Lung (tissue), 12 donors: ENCODE data around the gene DPP8. TPM values are rescaled to one million over a fixed set of nuclear protein-coding genes. Genes with fewer than 3 reads are reported as not detected.

Experiments used
- ATAC-seq: fragments of 200-7000 bp; cut with Tn5 transposase; one replicate; pipeline ENCODE4 v1.9.1; 2020; ENCODE audit warnings: moderate number of reproducible peaks; ENCODE audit not compliant: insufficient read depth, low FRiP score
- DNase-seq, 3 donors: peaks; one replicate each; pipeline ENCODE4 v3.0.0-alpha.2; 2013 to 2017
- H3K27ac ChIP-seq, 2 donors: one replicate each; pipeline ENCODE4 v1.5.1; 2013; ENCODE audit warnings: mild to moderate bottlenecking in 2 of 2, moderate library complexity in 2 of 2, control low read depth in 1 of 2, inconsistent platforms in 1 of 2, low read depth in 1 of 2, low read length in 1 of 2
- H3K27me3 ChIP-seq, 3 donors: one replicate each; pipeline ENCODE4 v1.5.1; 2013; ENCODE audit warnings: low read length in 2 of 3; ENCODE audit not compliant: control insufficient read depth in 3 of 3, insufficient read depth in 3 of 3
- H3K36me3 ChIP-seq, 4 donors: one replicate each; pipeline ENCODE4 v1.5.1; 2013; ENCODE audit warnings: low read length in 4 of 4, mild to moderate bottlenecking in 1 of 4, moderate library complexity in 1 of 4; ENCODE audit not compliant: control insufficient read depth in 4 of 4, insufficient read depth in 4 of 4
- H3K4me1 ChIP-seq, 5 donors: one replicate each; pipeline ENCODE4 v1.5.1; 2013; ENCODE audit warnings: low read length in 5 of 5, mild to moderate bottlenecking in 2 of 5, moderate library complexity in 1 of 5; ENCODE audit not compliant: control insufficient read depth in 5 of 5, insufficient read depth in 5 of 5
- H3K4me3 ChIP-seq: one replicate; pipeline ENCODE4 v1.5.1; 2013; ENCODE audit warnings: mild to moderate bottlenecking, control low read depth, moderate library complexity
- H3K9ac ChIP-seq, 2 donors: one replicate each; pipeline ENCODE4 v1.5.1; 2013; ENCODE audit warnings: low read length in 2 of 2, control low read depth in 1 of 2; ENCODE audit not compliant: insufficient read depth in 1 of 2
- H3K9me3 ChIP-seq, 4 donors: one replicate each; pipeline ENCODE4 v1.5.1; 2013; ENCODE audit warnings: low read length in 3 of 4, mild to moderate bottlenecking in 1 of 4, moderate library complexity in 1 of 4; ENCODE audit not compliant: control insufficient read depth in 4 of 4, insufficient read depth in 3 of 4
- WGBS, 2 donors: extraction: QIAGEN DNeasy Blood & Tissue Kit; methylation state at CpG; one replicate each; pipeline ENCODE4 v1.1.7; 2013; 5-methylcytosine and 5-hydroxymethylcytosine counted together
- polyA plus RNA-seq, 2 donors: library from polyadenylated mRNA; stranded (reverse); fragments of 200-250 nt; gene quantifications; one replicate each; pipeline ENCODE4 v1.2.1, GENCODE V29; 2013
- total RNA-seq, 2 donors: library from RNA; depleted of rRNA in 1 of 2; stranded (reverse); fragments of >200 nt in 1 of 2; gene quantifications; one replicate each; pipeline ENCODE4 v1.2.1, GENCODE V29; 2014 to 2021
- TF ChIP-seq, protein P1 (sequence below): IDR thresholded peaks from 2 replicates; pipeline ENCODE4 v1.5.1; 2012; ENCODE audit warnings: mild to moderate bottlenecking; ENCODE audit errors: control extremely low read depth, extremely low read depth
- donor health status: control.
- donor health status: control.
- donor health status: Bipolar disorder and iron deficiency.
- donor health status: healthy.
- donor health status: DM: yes; HTN: yes; CAD: no.

The DPP8 gene
- total and polyA plus RNA-seq, 4 donors, result 7.6 to 51.4 (median 24.6) TPM

- Histone ChIP-seq H3K9ac (no peak overlapping the region), H3K4me3 (no peak overlapping the region), H3K27me3 (no peaks in the 10 kb centered on the region), H3K9me3 (no peaks in the 10 kb centered on the region), H3K4me1 (peaks cover 0 to 16% (median 7%) of the 10 kb centered on the region in 5 donors), H3K27ac (no peak overlapping the region), H3K36me3 (peaks cover 0 to 12% (median 2%) of the 10 kb centered on the region in 4 donors)
- WGBS, 2 donors, result 87 to 95% methylated on average over 4 of the region's 4 CpGs
- TF ChIP-seq, protein P1, sequence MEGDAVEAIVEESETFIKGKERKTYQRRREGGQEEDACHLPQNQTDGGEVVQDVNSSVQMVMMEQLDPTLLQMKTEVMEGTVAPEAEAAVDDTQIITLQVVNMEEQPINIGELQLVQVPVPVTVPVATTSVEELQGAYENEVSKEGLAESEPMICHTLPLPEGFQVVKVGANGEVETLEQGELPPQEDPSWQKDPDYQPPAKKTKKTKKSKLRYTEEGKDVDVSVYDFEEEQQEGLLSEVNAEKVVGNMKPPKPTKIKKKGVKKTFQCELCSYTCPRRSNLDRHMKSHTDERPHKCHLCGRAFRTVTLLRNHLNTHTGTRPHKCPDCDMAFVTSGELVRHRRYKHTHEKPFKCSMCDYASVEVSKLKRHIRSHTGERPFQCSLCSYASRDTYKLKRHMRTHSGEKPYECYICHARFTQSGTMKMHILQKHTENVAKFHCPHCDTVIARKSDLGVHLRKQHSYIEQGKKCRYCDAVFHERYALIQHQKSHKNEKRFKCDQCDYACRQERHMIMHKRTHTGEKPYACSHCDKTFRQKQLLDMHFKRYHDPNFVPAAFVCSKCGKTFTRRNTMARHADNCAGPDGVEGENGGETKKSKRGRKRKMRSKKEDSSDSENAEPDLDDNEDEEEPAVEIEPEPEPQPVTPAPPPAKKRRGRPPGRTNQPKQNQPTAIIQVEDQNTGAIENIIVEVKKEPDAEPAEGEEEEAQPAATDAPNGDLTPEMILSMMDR, result no peak
- ATAC-seq (no peak), DNase-seq (no peak)
Observed at GRCh38 chr15:65402961-65403360, 114.5 kb downstream of the DPP8 start.

DNA sequence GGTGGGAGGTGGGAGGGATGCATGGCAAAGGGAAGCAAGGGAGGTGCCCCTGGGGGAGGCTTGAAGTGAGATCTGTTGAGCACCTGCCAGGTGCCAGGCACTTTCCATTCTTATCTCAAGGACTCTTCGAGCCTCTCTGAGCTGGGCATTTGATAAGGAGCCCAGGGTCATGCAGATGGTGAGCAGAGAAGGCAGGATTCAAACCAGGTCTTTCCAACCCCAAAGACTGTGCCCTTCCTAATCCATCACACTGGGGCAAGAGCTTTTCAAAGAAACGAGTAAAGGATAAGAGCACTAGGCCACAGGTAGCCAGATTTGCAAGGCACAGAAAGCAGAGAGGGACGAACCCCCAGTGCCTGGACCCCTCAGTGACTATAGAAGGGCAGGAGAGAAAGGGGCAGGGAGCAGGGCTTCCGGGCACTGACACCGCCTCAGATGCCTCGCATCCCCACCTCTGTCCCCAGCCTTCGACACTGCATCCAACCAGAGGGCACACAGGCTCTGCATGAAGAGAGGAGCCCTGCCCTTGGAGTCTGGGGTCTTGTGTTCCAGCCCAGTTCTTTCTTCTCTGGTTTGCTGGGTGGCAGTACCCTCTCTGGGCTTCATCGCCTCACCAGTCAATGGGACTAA lies 115.8 kb downstream of the DPP8 start:
- DNase-seq, result no peak
- Histone ChIP-seq H3K36me3 (peaks cover 0 to 17% (median 4%) of the 10 kb centered on the region in 4 donors), H3K27ac (no peak overlapping the region), H3K27me3 (peaks cover 0 to 8% (median 6%) of the 10 kb centered on the region in 3 donors), H3K9ac (no peak overlapping the region), H3K4me1 (peaks cover 0 to 16% (median 7%) of the 10 kb centered on the region in 5 donors), H3K4me3 (no peak overlapping the region), H3K9me3 (no peaks in the 10 kb centered on the region)
- TF ChIP-seq, protein P1, result no peak
- no peak for ATAC-seq
- WGBS, 2 donors, result 73 to 91% methylated on average over 8 of the region's 8 CpGs

GRCh38 chr15:65400760-65401610 lies 116.5 kb downstream of the DPP8 start:
- peaks cover 0 to 22% (median 7%) of the 10 kb centered on the region in 5 donors for H3K4me1 ChIP-seq
- 27 to 34% methylated on average over 11 of the region's 11 CpGs for WGBS, 2 donors
- H3K9ac ChIP-seq, result peak overlapping the region in 1 of 2 donors; percentile 45
- no peak overlapping the region for H3K27ac ChIP-seq
- peak; percentile 94 to 96 (median 96) for DNase-seq
- H3K27me3 ChIP-seq, result peaks cover 0 to 15% (median 6%) of the 10 kb centered on the region in 3 donors
- TF ChIP-seq, protein P1, result peak; percentile 44
- H3K9me3 ChIP-seq, result peaks cover 0 to 3% (median 0%) of the 10 kb centered on the region in 4 donors
- H3K4me3 ChIP-seq, result no peak overlapping the region
- ATAC-seq, result peak; percentile 8
- peaks cover 0 to 15% (median 4%) of the 10 kb centered on the region in 4 donors for H3K36me3 ChIP-seq
